Hair follicle dermal papilla cell (primary cell): Measurements from ENCODE around the gene SEPTIN11. TPM values are rescaled to one million over a fixed set of nuclear protein-coding genes. Genes with fewer than 3 reads are reported as not detected.

ENCODE experiments used
- total RNA-seq: library from RNA; depleted of rRNA; stranded (reverse); fragments of >200 nt; gene quantifications from 2 replicates; pipeline ENCODE4 v1.2.3, GENCODE V29; 2012

The SEPTIN11 gene
- 963 and 976 TPM in 2 replicates for total RNA-seq

DNA sequence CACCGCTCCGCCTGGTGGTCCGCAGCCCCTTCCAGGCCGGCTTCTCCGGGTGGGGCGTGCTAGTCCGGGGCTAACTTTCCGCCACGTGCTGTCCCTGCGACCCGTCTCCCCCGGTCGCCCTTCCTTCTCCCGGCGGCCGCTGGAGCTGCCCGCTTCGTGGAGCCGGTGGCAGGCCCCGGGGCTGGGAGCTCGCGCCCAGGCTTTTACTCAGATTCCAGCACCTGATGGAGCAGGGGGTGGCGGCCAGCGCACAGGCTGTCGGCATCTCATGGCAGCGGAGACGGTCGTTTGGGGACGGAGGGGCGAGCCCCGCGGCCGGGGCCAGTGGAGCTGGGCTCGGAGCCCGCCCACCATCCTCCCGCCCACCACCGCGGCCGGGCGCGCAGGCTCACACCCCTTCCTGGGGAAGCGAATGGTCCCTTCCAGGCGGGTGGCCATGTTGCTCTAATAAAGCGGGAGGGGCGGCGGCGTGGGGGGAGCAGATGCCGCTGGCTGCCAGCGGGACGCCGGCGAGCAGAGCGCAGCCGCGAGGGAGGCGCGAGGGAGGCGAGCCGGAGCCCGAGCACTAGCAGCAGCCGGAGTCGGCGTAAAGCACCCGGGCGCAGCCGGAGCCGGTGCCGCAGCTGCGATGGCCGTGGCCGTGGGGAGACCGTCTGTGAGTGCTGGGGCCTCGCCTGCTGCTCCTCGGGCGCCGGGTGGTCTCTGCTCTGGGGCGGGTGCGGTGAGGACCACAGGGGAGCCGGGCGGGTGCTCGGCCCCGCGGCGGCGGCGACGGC is at the start of gene SEPTIN11:
TSS of gene SEPTIN11 (plus strand) at position 477 of the 776 bp plus-strand sequence. CDS start at position 629, 152 bp downstream.

Other genes with a start within 250 kb of the SEPTIN11 start
- 0.16 and 0.36 TPM in 2 replicates for gene SOWAHB, start 51.6 kb upstream of the SEPTIN11 start, total RNA-seq
- 157 and 173 TPM in 2 replicates for gene CCNI, start 126.2 kb downstream of the SEPTIN11 start, total RNA-seq
- gene CCNG2, start 207.5 kb downstream of the SEPTIN11 start, total RNA-seq = 25.5 and 27.7 TPM in 2 replicates